ENCODE results near the gene SLC38A10. TPM values are rescaled to one million over a fixed set of nuclear protein-coding genes. Genes with fewer than 3 reads are reported as not detected.

Gene SLC38A10
- total and polyA plus RNA-seq, 2 of the 13 experiments (the other 11 are each of a cell fraction or from before 2014, with no cell fraction given), result 23.4 to 55.8 TPM

DNA sequence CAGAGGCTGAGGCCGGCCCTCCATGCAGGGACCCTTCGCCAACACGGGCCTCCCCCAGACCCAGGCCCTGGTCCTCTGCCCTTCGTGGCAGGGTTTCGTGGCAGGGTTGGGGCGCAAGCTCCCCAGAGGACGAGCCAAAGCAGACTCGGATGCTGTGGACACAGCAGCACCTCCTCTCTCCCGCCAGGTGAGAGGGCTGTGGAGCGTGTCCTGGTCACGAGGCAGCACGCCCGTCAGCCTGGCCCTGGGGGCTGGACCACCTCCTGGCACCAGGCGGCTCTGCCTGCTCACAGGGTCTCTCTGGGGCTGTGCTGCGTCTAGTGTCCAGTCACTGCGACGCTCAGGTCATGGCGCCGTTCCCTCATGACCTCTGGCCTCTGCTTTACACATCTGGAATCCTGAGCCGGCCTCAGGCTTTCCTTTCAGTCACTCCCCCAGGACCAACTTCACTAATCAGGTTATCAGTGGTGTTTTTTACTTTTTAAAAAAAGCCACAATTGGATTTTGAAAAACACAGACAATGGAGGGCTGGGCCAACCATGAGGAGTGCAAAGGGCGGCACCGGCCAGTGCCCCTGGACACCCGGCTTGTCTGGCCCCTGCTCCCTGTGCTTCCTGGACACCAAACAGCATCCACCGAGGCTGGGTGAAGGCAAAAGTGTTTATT is 50.6 kb downstream of the SLC38A10 start (continued):
- TF ChIP-seq, protein P1, sequence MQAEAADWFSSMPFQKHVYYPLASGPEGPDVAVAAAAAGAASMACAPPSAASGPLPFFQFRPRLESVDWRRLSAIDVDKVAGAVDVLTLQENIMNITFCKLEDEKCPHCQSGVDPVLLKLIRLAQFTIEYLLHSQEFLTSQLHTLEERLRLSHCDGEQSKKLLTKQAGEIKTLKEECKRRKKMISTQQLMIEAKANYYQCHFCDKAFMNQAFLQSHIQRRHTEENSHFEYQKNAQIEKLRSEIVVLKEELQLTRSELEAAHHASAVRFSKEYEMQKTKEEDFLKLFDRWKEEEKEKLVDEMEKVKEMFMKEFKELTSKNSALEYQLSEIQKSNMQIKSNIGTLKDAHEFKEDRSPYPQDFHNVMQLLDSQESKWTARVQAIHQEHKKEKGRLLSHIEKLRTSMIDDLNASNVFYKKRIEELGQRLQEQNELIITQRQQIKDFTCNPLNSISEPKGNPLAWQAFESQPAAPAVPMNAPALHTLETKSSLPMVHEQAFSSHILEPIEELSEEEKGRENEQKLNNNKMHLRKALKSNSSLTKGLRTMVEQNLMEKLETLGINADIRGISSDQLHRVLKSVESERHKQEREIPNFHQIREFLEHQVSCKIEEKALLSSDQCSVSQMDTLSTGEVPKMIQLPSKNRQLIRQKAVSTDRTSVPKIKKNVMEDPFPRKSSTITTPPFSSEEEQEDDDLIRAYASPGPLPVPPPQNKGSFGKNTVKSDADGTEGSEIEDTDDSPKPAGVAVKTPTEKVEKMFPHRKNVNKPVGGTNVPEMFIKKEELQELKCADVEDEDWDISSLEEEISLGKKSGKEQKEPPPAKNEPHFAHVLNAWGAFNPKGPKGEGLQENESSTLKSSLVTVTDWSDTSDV (CRISPR knock-in tag; IDR thresholded peaks at IDR 0.05), result no peak
- peak; percentile 34; the same call in 1 of the 2 replicates for TF ChIP-seq GABPB1 (CRISPR knock-in tag; IDR thresholded peaks at IDR 0.05)
- no peak for TF ChIP-seq ZFP36L1 (CRISPR knock-in tag; IDR thresholded peaks at IDR 0.05)
- TF ChIP-seq, protein P2, sequence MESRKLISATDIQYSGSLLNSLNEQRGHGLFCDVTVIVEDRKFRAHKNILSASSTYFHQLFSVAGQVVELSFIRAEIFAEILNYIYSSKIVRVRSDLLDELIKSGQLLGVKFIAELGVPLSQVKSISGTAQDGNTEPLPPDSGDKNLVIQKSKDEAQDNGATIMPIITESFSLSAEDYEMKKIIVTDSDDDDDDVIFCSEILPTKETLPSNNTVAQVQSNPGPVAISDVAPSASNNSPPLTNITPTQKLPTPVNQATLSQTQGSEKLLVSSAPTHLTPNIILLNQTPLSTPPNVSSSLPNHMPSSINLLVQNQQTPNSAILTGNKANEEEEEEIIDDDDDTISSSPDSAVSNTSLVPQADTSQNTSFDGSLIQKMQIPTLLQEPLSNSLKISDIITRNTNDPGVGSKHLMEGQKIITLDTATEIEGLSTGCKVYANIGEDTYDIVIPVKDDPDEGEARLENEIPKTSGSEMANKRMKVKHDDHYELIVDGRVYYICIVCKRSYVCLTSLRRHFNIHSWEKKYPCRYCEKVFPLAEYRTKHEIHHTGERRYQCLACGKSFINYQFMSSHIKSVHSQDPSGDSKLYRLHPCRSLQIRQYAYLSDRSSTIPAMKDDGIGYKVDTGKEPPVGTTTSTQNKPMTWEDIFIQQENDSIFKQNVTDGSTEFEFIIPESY (CRISPR knock-in tag; IDR thresholded peaks at IDR 0.05), result peak; percentile 63
- TF ChIP-seq, protein P3, sequence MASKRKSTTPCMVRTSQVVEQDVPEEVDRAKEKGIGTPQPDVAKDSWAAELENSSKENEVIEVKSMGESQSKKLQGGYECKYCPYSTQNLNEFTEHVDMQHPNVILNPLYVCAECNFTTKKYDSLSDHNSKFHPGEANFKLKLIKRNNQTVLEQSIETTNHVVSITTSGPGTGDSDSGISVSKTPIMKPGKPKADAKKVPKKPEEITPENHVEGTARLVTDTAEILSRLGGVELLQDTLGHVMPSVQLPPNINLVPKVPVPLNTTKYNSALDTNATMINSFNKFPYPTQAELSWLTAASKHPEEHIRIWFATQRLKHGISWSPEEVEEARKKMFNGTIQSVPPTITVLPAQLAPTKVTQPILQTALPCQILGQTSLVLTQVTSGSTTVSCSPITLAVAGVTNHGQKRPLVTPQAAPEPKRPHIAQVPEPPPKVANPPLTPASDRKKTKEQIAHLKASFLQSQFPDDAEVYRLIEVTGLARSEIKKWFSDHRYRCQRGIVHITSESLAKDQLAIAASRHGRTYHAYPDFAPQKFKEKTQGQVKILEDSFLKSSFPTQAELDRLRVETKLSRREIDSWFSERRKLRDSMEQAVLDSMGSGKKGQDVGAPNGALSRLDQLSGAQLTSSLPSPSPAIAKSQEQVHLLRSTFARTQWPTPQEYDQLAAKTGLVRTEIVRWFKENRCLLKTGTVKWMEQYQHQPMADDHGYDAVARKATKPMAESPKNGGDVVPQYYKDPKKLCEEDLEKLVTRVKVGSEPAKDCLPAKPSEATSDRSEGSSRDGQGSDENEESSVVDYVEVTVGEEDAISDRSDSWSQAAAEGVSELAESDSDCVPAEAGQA (IDR thresholded peaks at IDR 0.05; ENCODE audit: low read depth), result 0 out of 2 replicates have a peak, but pooled peaks have one; percentile 17
- TF ChIP-seq, protein P3 (CRISPR knock-in tag; IDR thresholded peaks at IDR 0.05; ENCODE audit: borderline replicate concordance), result 0 out of 2 replicates have a peak, but pooled peaks have one; percentile 10
- no peak for TF ChIP-seq GABPA (IDR thresholded peaks at IDR 0.05; ENCODE audit: low read depth, low read length)
- no peak for TF ChIP-seq GABPA (CRISPR knock-in tag; IDR thresholded peaks at IDR 0.05; ENCODE audit: low read depth)
- TF ChIP-seq TAF15 (IDR thresholded peaks at IDR 0.05; ENCODE audit: low read depth, low read length, poor library complexity, severe bottlenecking), result no peak
- TF ChIP-seq TMF1 (CRISPR knock-in tag; IDR thresholded peaks at IDR 0.05; ENCODE audit: low read depth), result no peak
- TF ChIP-seq ZBTB1 (CRISPR knock-in tag; IDR thresholded peaks at IDR 0.05; ENCODE audit: borderline replicate concordance), result no peak
- TF ChIP-seq ZNF34 (CRISPR knock-in tag; IDR thresholded peaks at IDR 0.05; ENCODE audit: borderline replicate concordance), result no peak
- TF ChIP-seq ZNF556 (CRISPR knock-in tag; IDR thresholded peaks at IDR 0.05; ENCODE audit: borderline replicate concordance), result 0 out of 2 replicates have a peak, but pooled peaks have one; percentile 50

All from HepG2 (cell line).